SU-DHL-6 (cell line): ENCODE measurements around the gene ECI1.

Experiments
- H2AFZ ChIP-seq: fragments of 200-600 bp; sonication (generic); 2 replicates; pipeline ENCODE4 v1.6.1; 2014; ENCODE audit warnings: low read depth, mild to moderate bottlenecking, moderate library complexity, mixed read lengths, antibody characterized with exemption, low read length; ENCODE audit not compliant: severe bottlenecking
- H3F3A ChIP-seq: fragments of 200-600 bp; shearing (Covaris generic); 2 replicates; pipeline ENCODE4 v1.6.0; 2016; ENCODE audit warnings: antibody characterized with exemption, mild to moderate bottlenecking; ENCODE audit not compliant: insufficient read depth
- H3K27ac ChIP-seq: fragments of 200-600 bp; sonication (generic); 2 replicates; pipeline ENCODE4 v1.5.1; 2016; ENCODE audit warnings: low read depth, mild to moderate bottlenecking, low read length, moderate library complexity, mixed read lengths
- H3K27me3 ChIP-seq: fragments of 200-600 bp; sonication (generic), shearing (Covaris generic); 2 replicates; pipeline ENCODE4 v1.6.0; 2014; ENCODE audit warnings: mild to moderate bottlenecking, low read length
- H3K36me3 ChIP-seq: fragments of 200-600 bp; sonication (generic); 2 replicates; pipeline ENCODE4 v1.6.1; 2014; ENCODE audit warnings: mild to moderate bottlenecking, low read length, mixed read lengths
- H3K4me2 ChIP-seq: fragments of 300-600, 200-600 bp; shearing (Covaris generic), sonication (generic); 2 replicates; pipeline ENCODE4 v1.6.0; 2014; ENCODE audit warnings: low read length, low read depth, mild to moderate bottlenecking; ENCODE audit not compliant: poor library complexity, severe bottlenecking
- H3K4me3 ChIP-seq: fragments of 200-600 bp; sonication (generic); 2 replicates; pipeline ENCODE4 v1.5.1; 2014; ENCODE audit warnings: antibody characterized with exemption, low read length, mild to moderate bottlenecking, mixed read lengths; ENCODE audit not compliant: insufficient read depth, poor library complexity, severe bottlenecking
- H3K79me2 ChIP-seq: fragments of 200-600 bp; sonication (generic); 2 replicates; pipeline ENCODE4 v1.6.1; 2014; ENCODE audit warnings: mild to moderate bottlenecking, low read length, moderate library complexity; ENCODE audit not compliant: insufficient read depth
- H3K9ac ChIP-seq: fragments of 200-600 bp; sonication (generic); 2 replicates; pipeline ENCODE4 v1.7.0; 2014; ENCODE audit warnings: mild to moderate bottlenecking, low read length
- H3K9me2 ChIP-seq: fragments of 200-600 bp; sonication (generic); replicated peaks from 2 replicates; pipeline ENCODE4 v1.6.1; 2014; ENCODE audit warnings: low read length; ENCODE audit not compliant: insufficient read depth
- H3K9me3 ChIP-seq: fragments of 200-600 bp; sonication (generic); 2 replicates; pipeline ENCODE4 v1.6.1; 2014; ENCODE audit warnings: low read length, mixed read lengths; ENCODE audit not compliant: insufficient read depth
- H4K20me1 ChIP-seq: fragments of 200-600 bp; sonication (generic); 2 replicates; pipeline ENCODE4 v1.6.1; 2014; ENCODE audit warnings: low read depth, mild to moderate bottlenecking, antibody characterized with exemption, low read length, moderate library complexity, mixed read lengths
- EZH2phosphoT487 ChIP-seq: fragments of 200-600 bp; sonication (generic), shearing (Covaris generic); conservative IDR thresholded peaks from 2 replicates; pipeline ENCODE4 v1.6.1; 2018; ENCODE audit warnings: mild to moderate bottlenecking, antibody characterized with exemption, low read length, moderate library complexity, mixed read lengths
- TF ChIP-seq, protein P1 (sequence below): fragments of 200-600 bp; sonication (generic); IDR thresholded peaks from one replicate; pipeline ENCODE4 v1.5.1; 2017; ENCODE audit warnings: antibody characterized with exemption, mild to moderate bottlenecking, low read length, moderate library complexity; ENCODE audit not compliant: insufficient read depth, poor library complexity, severe bottlenecking

The ECI1 gene

DNA sequence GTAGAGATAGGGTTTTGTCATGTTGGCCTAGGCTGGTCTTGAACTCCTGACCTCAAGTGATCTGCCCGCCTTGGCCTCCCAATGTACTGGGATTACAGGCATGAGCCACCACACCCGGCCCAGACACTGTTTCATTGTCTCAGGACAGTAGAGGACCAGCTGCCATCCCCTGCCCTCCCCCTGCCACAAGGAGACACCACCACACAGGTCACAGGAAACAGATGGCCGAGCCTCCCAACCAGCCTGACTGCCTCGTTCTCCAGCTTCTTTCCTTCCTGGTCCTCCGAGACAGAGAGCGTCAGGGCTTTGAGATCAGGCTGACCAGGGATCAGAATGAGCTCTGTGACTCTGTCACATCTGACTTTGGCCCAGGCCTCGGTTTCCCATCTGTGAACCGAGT, 37.3 kb upstream of the ECI1 start:
- TF ChIP-seq, protein P1, sequence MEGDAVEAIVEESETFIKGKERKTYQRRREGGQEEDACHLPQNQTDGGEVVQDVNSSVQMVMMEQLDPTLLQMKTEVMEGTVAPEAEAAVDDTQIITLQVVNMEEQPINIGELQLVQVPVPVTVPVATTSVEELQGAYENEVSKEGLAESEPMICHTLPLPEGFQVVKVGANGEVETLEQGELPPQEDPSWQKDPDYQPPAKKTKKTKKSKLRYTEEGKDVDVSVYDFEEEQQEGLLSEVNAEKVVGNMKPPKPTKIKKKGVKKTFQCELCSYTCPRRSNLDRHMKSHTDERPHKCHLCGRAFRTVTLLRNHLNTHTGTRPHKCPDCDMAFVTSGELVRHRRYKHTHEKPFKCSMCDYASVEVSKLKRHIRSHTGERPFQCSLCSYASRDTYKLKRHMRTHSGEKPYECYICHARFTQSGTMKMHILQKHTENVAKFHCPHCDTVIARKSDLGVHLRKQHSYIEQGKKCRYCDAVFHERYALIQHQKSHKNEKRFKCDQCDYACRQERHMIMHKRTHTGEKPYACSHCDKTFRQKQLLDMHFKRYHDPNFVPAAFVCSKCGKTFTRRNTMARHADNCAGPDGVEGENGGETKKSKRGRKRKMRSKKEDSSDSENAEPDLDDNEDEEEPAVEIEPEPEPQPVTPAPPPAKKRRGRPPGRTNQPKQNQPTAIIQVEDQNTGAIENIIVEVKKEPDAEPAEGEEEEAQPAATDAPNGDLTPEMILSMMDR: no peak
- Histone ChIP-seq H3K9ac (no peak overlapping the region), H3K36me3 (no peaks in the 10 kb centered on the region), H3K27ac (no peak overlapping the region), H3K4me3 (no peak overlapping the region), H3K9me3 (no peaks in the 10 kb centered on the region), H4K20me1 (no peaks in the 10 kb centered on the region), H3K79me2 (no peaks in the 10 kb centered on the region), H3K4me2 (no peak overlapping the region), H2AFZ (no peak overlapping the region), H3K9me2 (no peaks in the 10 kb centered on the region), H3K27me3 (no peaks in the 10 kb centered on the region), H3F3A (no peaks in the 10 kb centered on the region)

DNA sequence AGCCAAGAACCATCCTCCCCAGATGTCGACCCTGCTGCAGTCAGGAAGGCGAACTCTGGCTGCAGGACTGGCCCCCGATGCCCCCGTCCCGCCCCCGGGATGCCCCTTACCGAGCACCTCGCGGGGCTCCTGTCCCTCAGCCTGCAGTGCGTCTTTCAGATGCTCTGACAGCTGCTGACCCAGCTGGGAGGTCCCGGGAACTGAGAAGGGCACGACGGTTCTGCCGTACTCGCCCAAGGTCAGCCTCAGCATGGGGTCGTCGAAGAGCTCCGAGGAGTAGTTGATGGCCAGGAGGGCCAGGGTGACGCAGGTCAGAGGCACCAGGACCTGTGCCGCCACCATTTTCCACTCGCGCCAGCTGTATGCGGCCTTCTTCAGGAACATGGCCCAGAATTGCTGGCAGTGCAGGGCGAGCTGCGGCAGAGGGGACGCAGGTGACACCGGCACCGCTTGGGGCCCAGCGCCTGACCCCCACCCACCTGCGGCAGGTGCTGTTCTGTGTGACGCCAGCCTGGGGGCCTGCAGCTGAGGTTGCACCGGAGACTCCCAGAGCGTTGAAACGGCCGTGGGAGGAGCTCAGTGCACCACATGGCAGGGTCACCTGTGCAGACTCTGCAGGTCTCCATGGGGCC, 36.6 kb upstream of the ECI1 start:
- TF ChIP-seq, protein P1: no peak
- no peak for TF ChIP-seq EZH2phosphoT487
- Histone ChIP-seq H3K27me3 (no peaks in the 10 kb centered on the region), H3K27ac (no peak overlapping the region), H3K36me3 (no peaks in the 10 kb centered on the region), H3K9me2 (no peaks in the 10 kb centered on the region), H3K79me2 (no peaks in the 10 kb centered on the region), H3K4me3 (no peak overlapping the region), H2AFZ (no peak overlapping the region), H3K4me2 (no peak overlapping the region), H3F3A (no peaks in the 10 kb centered on the region), H4K20me1 (no peaks in the 10 kb centered on the region), H3K9me3 (no peaks in the 10 kb centered on the region), H3K9ac (no peak overlapping the region)

DNA sequence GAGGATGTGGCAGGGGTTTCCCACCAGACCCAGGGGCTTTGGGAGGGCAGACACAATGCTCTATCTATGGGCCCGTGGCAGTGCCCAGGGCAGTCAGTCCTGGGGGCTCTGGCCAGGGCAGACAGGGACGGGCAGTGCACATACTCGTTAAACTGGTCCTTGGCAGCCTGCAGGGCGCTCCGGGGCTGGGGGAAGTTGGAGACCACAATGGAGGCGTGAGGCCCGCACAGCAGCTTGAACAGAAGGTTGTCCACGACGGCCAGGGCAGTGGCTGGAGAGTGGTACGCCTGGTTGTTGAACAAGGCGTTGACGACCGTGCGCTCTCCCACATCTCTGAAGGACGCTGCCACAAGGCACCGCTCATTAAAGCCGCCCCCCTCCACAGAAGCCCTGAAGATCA, 35.2 kb upstream of the ECI1 start:
- Histone ChIP-seq H3K79me2 (no peaks in the 10 kb centered on the region), H3K4me2 (no peak overlapping the region), H3K36me3 (no peaks in the 10 kb centered on the region), H3K9ac (no peak overlapping the region), H3F3A (no peaks in the 10 kb centered on the region), H3K27ac (no peak overlapping the region), H3K9me2 (no peaks in the 10 kb centered on the region), H3K9me3 (no peaks in the 10 kb centered on the region), H3K27me3 (no peaks in the 10 kb centered on the region), H4K20me1 (no peaks in the 10 kb centered on the region), H3K4me3 (no peak overlapping the region), H2AFZ (no peak overlapping the region)
- TF ChIP-seq, protein P1: no peak
- TF ChIP-seq EZH2phosphoT487: no peak
